ENCODE results near the gene RASL10B. TPM values are rescaled to one million over a fixed set of nuclear protein-coding genes. Genes with fewer than 3 reads are reported as not detected.
"Not testable (repeated sequence)": the region's sequence is repeated elsewhere in the genome, so short reads cannot be mapped to it uniquely, and the experiment has no call there.

Gene RASL10B
- total and polyA plus RNA-seq, 10 of the 15 experiments (the other 5 are each of a cell fraction or from before 2014, with no cell fraction given), result not detected

- H3K9me3 ChIP-seq (replicated peaks; ENCODE audit: control insufficient read depth, insufficient read depth, low read length); SMC1A ChIA-PET (ENCODE audit: uncharacterized antibody, unreplicated experiment); POLR2A ChIA-PET; H3K9ac ChIP-seq (ENCODE audit: control insufficient read depth, insufficient read depth, low read length); RAD21 ChIA-PET (ENCODE audit: unreplicated experiment); H3K4me1 ChIP-seq (ENCODE audit: control insufficient read depth, insufficient read depth, low read length); FAIRE-seq; H2AFZ ChIP-seq (ENCODE audit: control insufficient read depth, low read depth, low read length); in situ Hi-C loops (cut with MboI); intact Hi-C loops (cut with micrococcal nuclease; ENCODE audit: unreplicated experiment); H3K27me3 ChIP-seq (replicated peaks in 1 of 2; ENCODE audit: control insufficient read depth in 2 of 2, insufficient read depth in 2 of 2, low read length in 1 of 2); H3K27ac ChIP-seq (ENCODE audit: control insufficient read depth, insufficient read depth); H3K79me2 ChIP-seq (ENCODE audit: control insufficient read depth, insufficient read depth, low read length); H4K20me1 ChIP-seq (ENCODE audit: control insufficient read depth, insufficient read depth); ATAC-seq; H3K36me3 ChIP-seq (ENCODE audit: control insufficient read depth in 2 of 2, insufficient read depth in 2 of 2, low read length in 1 of 2); H3K4me2 ChIP-seq (ENCODE audit: control insufficient read depth, insufficient read depth); BruUV-seq (replicated peaks); DNase-seq (ENCODE audit: low read depth, low spot score); H3K4me3 ChIP-seq: not testable (repeated sequence)
- CTCF ChIA-PET, result interaction anchor here (0.7 to 2.3 kb wide), 3 partner anchors 12 to 31 kb away, joined by 3 to 7 read pairs (median 4); no protein-coding TSS in a partner anchor
- WGBS (ENCODE audit: insufficient coverage, insufficient replicate concordance, low lambda C conversion rate, missing lambda C conversion rate), result 68% methylated on average over 4 of the region's 4 CpGs
Observed at GRCh38 chr17:35751541-35751940, 20.1 kb downstream of the RASL10B start.

DNA sequence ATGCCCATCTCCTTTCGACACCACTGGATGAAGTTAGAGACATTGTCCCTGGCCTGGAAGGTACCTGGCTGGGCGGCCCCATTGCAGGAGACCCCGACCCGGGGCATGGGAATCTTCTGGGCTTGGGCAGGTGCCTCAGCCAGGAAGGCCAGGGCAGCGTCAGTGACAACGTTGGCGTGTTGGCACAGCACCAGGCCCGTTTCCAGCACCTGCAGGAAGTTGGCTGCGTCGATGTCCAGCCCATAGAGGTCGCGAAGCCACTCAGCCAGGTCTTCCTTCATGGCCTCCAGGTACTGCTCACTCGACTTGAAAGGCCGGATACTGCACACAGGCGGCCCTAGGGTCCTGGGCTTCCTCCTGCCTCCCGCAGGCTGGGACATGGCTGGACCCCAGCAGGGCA lies 21.0 kb downstream of the RASL10B start:
- no peak for DNase-seq (ENCODE audit: low read depth, low spot score)
- no peak overlapping the region for H3K9ac ChIP-seq (ENCODE audit: control insufficient read depth, insufficient read depth, low read length)
- CTCF ChIA-PET, result interaction anchor here (0.7 to 2.3 kb wide), 3 partner anchors 11 to 30 kb away, joined by 3 to 7 read pairs (median 4); no protein-coding TSS in a partner anchor

More for the DNA sequence above, 21.0 kb downstream of the RASL10B start:
- ChIA-PET SMC1A (ENCODE audit: uncharacterized antibody, unreplicated experiment) (no interaction called here), RAD21 (ENCODE audit: unreplicated experiment) (no interaction called here), POLR2A (no interaction called here)
- in situ Hi-C loops (cut with MboI) (no loop called here), intact Hi-C loops (cut with micrococcal nuclease; ENCODE audit: unreplicated experiment) (no loop called here)
- H3K79me2 ChIP-seq (ENCODE audit: control insufficient read depth, insufficient read depth, low read length), result no peaks in the 10 kb centered on the region
- no peak overlapping the region for H2AFZ ChIP-seq (ENCODE audit: control insufficient read depth, low read depth, low read length)
- H3K9me3 ChIP-seq (replicated peaks; ENCODE audit: control insufficient read depth, insufficient read depth, low read length), result no peaks in the 10 kb centered on the region
- no peak for ATAC-seq
- BruUV-seq (replicated peaks), result no TSS peak
- no peak overlapping the region for H3K27ac ChIP-seq (ENCODE audit: control insufficient read depth, insufficient read depth)
- H3K4me3 ChIP-seq, result no peak overlapping the region
- H3K36me3 ChIP-seq (ENCODE audit: control insufficient read depth in 2 of 2, insufficient read depth in 2 of 2, low read length in 1 of 2), result no peaks in the 10 kb centered on the region
- 14% methylated on average over 16 of the region's 16 CpGs for WGBS (ENCODE audit: insufficient coverage, insufficient replicate concordance, low lambda C conversion rate, missing lambda C conversion rate)
- peaks cover 0 to 6% of the 10 kb centered on the region in 2 experiments; a peak in 3 of 4 replicates for H3K27me3 ChIP-seq (replicated peaks in 1 of 2; ENCODE audit: control insufficient read depth in 2 of 2, insufficient read depth in 2 of 2, low read length in 1 of 2)
- FAIRE-seq, result no peak
- H3K4me1 ChIP-seq (ENCODE audit: control insufficient read depth, insufficient read depth, low read length), result no peaks in the 10 kb centered on the region
- no peak overlapping the region for H3K4me2 ChIP-seq (ENCODE audit: control insufficient read depth, insufficient read depth)
- TF ChIP-seq POLR2AphosphoS2 (IDR thresholded peaks at IDR 0.05; ENCODE audit: low read depth, low read length) (no peak), SUZ12 (IDR thresholded peaks at IDR 0.05; ENCODE audit: unreplicated experiment) (no peak)
- TF ChIP-seq, protein P1, sequence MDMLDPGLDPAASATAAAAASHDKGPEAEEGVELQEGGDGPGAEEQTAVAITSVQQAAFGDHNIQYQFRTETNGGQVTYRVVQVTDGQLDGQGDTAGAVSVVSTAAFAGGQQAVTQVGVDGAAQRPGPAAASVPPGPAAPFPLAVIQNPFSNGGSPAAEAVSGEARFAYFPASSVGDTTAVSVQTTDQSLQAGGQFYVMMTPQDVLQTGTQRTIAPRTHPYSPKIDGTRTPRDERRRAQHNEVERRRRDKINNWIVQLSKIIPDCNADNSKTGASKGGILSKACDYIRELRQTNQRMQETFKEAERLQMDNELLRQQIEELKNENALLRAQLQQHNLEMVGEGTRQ (IDR thresholded peaks at IDR 0.05; ENCODE audit: borderline replicate concordance, low read depth, low read length), result no peak
- no peaks in the 10 kb centered on the region for H4K20me1 ChIP-seq (ENCODE audit: control insufficient read depth, insufficient read depth)

Measured in GM12878 (cell line).